EL (cell line): ENCODE data around the gene OSTN.
"Not testable (repeated sequence)": the region's sequence is repeated elsewhere in the genome, so short reads cannot be mapped to it uniquely, and the experiment has no call there.

Experiments used
- DNase-seq: peaks from one replicate; pipeline ENCODE4 v3.0.0-alpha.2; 2016

OSTN gene

DNA sequence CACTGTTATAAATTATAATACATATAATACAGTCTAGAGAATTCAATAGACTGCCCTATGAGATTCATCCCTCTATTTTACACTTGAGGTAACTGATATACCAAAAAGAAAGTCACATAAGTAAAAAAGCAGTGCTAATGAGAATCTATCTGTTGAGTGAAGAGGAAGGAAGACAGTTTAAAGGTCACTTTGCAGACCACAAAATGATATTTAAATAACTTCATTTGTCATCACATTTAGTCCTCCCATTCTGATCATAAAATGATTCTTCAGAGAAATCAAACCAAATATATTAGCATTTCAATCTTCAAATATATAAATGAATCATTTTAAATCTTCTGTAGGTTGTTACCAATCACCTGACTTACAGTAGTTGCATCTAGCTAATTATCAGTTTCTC lies 69.7 kb downstream of the OSTN start:
- no peak for DNase-seq

DNA sequence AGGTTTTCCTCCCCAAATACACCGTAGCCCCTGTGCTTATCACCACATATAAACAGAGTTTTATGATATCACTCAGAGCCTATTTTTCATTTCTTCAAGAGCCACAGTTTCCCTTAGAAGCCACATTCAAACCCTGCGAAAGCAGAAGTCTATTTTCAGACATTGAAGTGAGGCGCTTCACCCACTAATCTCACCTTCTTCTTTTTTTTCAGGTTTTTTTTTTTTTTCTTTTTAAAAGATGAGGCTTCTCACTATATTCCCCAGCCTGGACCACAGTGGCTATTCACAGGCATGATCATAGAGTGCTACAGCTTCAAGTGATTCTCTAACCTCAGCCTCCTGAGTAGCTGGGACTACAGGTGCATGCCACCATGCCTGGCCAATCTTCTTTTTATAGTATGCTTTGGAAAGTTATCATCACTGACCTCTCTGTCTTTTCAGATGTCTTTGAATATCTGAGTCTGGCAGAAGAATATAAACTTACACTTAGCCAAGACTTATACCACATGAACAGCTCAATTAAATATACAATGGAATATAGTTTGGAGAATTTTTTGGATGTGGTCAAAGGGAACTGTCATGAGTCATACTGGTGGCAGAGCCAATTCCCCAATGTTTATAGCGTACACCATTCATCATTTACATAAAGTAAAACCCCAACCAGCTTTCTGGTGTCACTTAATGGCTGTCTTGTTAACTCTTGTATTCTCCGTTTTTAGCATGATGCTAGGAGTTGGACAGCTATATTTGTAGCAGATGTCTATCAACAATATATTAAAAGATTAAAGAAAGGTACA lies 70.4 kb downstream of the OSTN start:
- DNase-seq: no peak

DNA sequence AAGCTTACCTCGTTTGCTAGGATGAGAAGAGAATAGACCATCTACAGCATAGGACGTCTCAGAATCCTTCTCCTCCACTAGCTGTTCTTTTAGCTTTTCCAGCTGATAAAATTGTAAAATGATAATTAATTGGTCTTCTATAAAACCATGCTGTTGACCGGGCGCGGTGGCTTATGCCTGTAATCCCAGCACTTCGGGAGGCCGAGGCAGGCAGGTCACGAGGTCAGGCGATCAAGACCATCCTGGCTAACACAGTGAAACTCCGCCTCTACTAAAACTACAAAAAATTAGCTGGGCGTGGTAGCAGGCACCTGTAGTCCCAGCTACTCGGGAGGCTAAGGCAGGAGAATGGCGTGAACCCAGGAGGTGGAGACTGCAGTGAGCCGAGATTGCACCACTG lies 76.2 kb downstream of the OSTN start:
- not testable (repeated sequence) for DNase-seq

DNA sequence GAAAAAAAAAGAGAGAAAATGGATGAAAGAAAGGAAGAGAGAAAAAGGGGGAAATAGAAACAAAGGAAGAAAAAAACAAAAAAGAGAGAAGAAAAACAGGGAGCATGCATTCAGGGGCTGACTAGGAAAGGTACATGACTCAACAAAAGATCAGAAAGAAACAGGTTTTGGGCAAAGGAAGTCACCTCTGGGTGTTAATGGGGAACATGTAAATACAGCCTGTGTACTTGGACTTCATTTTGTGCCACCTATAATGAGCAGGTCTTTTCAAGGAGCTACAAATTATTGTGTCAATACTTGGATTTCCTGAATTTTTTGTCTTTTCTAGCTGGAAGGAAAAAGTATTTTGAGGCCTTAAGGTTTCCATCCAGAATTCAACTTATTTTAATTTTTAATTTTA lies 76.7 kb downstream of the OSTN start:
- DNase-seq: no peak

DNA sequence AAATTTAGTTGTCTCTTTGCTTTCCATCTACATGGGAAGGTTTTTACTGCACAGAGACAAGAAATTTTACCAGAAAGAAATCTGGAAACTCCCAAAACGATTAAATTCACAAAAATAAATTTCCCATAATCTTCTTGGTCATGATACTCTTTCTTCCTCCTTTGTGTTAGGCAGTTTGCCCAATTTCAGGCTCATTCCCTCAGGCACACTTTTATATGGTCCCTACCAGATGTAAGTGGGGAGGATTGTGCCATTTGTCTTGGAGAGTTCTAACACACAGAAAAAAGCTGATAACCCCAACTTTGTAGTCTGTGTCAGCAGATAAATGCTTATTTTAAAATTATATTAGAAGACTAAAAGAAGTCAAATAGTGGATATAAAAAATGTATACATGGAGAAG lies 81.1 kb downstream of the OSTN start:
- DNase-seq: no peak

DNA sequence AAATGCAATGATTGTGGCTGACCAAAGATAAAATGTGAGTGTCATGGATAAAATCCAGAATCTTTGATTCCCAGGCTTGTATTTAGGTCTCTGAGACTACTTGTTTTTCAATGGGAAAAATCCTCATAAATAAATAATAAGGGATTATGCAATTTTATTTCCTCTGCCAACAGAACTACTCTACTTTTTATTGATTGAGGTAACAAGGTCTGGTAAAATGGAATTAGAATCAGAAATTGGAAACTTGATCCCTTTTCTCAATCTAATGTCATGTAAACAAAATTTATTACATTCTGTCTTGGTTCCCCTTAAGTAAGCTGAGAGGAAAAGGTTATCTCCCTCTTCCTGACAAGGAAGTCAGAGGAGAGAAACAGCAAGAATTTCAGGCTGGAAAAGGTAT lies 81.8 kb downstream of the OSTN start:
- DNase-seq: no peak

DNA sequence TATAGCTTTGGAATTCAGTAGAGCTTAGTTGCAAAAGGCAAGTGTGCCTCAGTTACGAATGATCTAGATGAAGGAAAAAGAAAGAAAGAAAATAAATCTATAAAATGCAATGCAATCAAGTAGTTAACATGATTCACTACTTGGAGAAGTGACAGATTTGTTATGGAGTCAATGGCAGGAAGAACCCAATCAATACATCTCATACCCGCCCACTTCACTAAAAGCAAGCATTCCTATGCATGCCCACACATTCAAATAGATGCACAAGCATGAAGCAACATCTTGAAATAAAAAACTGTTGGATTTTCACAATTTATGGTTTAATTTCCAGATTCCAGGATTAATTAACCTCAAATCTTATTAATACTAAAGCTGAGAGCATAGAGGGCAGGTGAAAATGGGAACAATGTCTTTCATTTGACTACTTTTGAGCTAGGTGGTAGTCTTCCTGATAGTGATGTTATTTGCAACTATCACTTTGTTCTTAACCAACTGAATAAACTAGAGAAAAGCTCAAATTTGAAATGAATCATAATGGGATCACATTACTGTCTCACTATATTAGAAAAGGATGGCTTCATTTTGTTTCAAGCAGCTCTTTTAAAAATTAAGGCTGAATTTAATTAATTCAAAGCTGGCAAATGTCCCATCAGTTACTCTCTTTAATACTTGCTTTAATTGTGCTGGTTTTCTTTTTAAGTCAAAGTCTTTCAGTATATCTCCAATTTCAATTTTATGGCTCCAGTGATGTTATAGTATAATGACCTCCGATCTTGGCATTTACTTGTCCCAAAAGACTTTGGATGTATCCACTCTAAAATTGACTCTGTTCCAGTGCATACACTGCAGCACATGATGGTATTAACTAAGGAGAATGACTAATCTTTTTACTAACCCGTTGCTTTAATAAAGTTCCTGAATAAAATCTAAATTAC lies 83.5 kb downstream of the OSTN start:
- DNase-seq: no peak

DNA sequence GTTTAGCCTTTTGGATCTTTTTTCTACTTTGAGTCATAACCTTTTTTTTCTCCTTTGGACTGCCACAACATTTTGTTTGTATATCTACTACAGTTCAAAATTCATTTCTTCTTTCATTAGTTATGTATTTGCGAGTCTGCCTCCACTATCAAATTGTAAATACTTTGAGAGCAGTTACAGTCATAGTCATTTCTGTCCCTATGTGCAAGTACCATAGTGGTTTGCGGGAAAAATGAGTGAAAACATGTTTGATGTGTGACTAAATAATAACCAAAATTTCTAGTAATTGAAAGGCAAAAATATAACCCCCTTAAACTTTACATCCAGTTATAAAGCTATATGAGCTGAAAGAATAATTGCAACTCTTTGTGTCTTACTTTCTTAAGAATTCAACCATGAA lies 84.4 kb downstream of the OSTN start:
- DNase-seq: no peak

DNA sequence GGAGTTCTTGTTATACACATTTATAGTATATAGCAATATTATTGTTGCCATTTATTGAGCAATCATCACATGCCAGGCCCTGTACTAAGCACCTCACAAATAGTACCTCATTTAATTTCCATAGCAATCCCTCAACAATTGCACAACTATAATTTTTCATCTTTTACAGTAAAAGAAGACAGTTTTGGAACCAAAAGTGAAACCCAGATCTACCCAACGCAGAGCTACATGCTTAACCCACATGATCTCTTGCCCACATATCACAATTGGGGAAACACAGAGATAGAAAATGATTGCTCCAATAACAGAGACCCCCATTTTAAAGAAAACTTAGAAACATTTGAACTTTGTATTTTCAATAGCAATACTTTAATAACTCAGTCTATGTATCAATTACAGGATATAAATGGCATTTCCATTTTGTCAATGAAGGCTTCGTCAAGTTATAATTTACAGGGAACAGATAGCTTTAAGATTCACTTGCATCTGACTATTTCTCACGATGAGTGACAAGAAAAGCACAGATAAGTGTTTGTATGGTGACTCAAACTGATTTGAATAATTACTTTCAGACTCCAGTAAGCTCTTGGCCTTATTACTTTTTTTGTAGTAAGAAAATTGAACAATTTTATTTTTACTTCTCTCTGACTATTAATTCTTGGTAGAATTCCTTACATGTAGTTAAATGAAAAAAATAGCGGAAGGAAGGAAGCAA lies 91.4 kb downstream of the OSTN start:
- DNase-seq: peak; percentile 5

DNA sequence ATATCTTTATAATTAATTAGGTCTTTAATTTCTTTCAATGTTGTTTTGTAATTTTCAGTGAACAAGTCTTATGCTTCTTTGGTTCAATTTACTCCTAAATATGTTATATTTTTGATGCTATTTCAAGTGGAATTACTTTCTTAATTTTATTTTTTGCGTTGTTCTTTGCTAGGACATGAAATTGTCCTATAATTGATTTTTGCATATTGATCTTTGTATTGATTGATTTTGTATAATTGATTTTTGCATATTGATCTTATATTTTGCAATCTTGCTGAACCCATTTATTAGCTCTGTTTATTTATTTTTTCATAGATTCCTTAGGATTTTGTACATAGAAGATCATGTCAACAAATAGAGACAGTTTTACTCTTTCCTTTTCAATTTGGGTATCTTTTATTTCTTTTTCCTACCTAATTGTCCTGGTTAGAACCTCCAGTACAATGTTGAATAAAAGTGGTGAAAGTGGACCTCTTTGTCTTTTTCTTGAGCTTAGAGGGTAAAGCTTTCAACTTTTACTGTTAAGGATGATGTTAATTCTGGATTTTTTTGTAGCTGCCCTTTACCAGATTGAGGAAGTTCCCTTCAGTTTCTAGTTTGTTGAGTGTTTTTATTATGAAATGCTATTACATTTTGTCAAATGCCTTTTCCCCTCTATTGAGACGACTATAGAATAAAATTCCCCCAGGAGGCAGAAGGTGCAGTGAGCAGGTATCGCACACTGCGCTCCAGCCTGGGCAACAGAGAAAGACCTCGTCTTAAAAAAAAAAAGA lies 93.4 kb downstream of the OSTN start:
- no peak for DNase-seq

DNA sequence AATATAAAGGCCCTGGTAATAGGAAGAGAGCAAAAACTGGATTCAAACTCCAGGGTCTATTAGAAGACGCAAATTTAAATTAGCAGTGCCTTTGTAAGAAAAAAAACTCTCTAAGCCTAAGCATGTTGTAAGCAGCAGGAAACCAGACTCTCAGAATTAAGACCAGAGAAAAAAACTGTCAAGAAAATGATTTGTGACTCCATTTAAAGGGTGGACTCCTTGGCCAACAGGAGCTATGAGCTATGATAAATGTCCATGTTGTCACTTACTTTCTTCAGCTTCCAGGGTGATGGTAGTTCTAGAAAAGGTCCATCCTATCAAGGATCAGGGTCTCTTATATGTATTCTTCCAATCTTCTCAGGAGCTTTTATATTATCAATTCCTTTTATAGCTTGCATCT lies 95.2 kb downstream of the OSTN start:
- DNase-seq: no peak

DNA sequence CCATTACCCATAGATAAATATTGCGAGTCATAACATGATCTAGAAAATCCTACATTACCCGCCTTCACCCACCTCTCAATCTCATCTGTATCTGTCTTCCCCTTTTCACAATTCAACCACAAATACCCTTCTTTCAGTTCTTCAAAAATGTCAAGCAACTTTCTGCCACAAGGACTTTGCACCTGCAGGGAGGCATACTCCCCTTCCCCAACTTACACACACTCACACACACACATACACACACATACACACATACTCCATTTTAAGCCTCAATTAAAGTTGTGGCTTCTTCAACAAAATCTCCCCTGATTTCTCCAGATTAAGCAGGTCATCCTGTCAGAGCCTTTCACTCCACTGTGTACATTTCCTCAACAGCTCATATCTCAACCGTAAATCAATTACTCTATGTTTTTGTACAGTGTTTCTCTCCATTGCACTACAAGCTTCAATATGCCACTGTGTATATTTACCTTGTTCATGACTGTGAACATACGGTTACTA lies 97.0 kb downstream of the OSTN start:
- DNase-seq: no peak

DNA sequence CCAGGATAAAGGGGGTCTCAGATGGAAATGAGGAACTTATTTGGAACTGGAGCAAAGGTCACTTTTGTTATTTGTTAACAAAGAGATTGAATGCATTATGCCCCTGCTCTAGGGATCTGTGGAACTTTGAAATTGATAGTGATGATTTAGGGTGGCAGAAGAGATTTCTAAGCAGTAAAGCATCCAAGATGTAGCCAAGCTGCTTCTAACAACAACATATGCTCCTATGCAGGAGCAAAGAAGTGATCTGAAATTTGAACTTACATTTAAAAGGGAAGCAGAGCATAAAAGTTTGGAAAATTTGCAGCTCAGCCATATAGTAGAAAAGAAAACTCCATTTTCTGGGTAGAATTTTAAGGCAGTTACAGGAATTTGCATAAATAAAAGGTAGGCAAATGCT lies 99.8 kb downstream of the OSTN start:
- DNase-seq: no peak

DNA sequence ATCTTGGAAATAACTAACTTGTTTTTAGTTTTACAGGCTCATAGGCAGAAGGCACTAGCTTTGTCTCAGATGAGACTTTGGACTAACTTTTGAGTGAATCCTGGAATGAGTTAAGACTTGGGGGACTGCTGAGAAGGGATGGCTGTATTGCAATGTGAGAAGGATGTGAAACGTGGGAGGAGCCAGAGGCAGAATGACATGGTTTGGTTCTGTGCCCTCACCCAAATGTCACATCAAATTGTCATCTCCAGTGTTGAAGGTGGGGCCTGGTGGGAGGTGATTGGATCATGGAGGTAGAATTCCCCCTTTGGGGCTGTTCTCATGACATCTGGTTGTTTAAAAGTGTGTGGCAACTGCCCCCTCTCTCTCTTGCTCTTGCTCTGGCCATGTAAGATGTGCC lies 101.4 kb downstream of the OSTN start:
- DNase-seq: no peak

DNA sequence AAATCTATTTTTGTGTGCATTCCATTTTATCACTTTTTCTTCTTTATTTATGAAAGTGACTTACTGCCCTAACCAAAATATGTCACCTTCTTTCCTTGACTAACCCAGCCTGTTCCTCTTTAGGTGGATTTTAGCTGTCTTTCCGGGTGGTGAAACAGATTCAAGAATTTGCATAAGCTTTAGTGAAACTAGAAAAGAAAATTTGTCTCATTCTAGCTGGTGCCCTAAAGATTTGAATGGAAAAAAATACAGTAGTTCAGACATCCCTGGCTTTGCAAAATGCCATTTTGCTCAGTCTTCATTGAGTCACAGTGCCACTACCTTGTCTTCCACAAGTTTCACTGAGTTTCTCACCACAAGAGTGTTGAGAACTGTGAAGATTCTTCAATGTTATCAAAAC lies 102.0 kb downstream of the OSTN start:
- no peak for DNase-seq

DNA sequence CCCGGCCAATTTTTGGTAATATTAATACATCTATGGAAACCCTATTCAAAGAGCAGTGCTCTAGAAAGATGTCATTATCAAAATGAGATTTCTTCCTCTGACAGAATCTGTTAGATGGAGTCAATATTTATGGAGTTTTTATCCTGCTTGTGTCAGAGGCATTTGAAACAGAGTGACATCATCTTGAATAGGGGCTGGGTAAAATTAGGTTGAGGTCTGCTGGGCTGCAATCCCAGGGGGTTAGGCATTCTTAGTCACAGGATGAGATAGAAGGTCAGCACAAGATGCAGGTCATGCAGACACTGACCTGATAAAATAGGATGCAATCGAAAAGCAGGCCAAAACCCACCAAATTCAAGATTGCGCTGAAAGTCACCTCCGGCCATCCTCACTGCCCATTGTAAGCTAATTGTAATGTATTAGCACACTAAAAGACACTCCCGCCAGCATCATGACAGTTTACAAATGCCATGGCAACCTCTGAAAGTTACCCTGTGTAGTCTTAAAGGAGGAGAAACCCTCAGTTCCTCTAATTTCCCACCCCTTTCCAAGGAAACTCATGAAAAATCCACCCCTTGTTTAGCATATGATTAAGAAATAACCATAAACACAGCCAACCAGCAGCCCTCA lies 102.9 kb downstream of the OSTN start:
- no peak for DNase-seq

DNA sequence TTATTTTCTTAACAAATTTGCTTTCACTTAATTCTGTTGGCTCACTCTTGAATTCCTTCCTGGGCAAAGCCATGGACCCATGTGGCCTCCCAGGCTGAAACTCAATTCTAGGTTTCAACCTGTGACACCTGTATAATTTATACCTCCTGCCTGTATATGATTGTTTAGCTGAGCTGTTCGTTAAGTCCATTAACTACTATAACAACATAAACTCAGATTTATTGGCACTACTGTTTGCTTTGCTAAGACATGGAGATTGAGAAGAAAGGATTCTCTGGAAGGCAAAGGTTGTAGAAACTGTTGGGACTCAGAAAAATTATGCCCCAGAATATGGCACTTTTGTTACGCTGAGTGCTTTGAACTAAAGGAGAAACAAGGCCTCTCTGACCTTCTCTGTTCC lies 103.4 kb downstream of the OSTN start:
- no peak for DNase-seq

DNA sequence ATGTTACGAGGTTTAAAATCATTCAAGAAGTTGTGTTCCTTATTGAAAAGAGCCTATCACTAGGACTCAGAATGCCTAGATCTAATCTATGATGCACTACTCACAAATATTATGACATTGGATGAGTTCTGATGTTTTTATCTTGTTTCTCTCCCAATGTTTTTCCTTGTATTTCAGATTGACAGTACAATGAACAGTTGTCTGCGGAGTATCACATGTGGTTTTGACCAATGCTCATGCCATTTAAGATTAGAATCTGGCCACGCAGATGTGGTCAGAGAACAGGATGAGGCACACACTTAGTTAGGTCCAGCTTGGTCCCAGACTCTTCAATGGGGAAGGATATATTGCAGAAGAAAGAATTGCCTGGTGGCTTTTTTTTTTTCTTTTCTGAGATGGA lies 104.6 kb downstream of the OSTN start:
- DNase-seq: no peak

DNA sequence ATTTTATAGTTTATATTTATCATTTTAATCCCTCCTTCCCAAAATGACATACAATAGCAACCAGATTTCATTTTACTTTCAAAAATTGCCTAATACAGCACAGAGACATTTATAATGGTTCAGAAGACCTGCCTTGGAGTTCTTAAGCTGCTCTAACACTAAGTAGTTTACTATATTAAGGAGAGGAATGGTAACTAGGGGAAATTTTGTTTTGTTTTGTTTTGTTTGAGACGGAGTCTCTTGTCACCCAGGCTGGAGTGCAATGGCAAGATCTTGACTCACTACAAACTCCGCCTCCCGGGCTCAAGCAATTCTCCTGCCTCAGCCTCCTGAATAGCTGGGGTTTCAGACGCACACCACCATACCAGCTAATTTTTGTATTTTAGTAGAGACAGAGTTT lies 107.4 kb downstream of the OSTN start:
- DNase-seq: no peak

DNA sequence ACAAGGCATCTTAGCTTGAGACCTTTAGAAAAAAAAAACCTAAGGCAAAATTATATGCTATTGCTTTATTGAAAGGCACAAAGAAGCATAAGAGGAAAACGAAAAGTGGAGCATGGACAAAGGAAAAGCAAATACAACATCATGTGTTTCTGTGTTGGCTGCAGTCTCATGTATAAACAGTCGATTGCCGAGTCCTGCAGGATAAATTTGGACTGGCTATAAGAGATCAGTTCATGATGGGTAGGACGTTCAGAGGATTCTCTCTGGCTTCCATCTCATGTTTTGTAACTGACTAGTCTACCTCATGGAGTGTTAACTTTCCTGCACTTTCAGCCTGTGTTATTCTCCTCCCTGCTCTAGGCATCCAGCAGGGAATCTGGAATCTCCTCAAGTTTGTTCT lies 108.3 kb downstream of the OSTN start:
- no peak for DNase-seq

DNA sequence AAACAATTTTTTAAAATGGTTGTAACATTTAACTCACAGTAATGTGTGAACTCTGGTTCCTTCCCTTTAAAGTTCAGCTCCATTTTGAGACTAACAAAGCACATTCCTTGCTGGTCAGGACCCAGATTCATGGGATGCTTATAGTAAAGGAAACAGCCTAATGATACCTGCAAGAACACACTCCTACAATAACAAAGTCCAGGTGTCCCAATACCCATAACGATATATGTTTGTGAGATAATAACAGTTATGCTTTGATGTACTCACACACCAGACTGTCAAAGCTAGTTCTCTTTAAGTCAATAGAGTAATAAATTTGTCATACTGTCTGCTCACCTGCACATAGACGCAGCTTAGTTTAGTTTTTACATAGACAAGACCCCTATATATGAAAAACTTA lies 114.3 kb downstream of the OSTN start:
- no peak for DNase-seq

DNA sequence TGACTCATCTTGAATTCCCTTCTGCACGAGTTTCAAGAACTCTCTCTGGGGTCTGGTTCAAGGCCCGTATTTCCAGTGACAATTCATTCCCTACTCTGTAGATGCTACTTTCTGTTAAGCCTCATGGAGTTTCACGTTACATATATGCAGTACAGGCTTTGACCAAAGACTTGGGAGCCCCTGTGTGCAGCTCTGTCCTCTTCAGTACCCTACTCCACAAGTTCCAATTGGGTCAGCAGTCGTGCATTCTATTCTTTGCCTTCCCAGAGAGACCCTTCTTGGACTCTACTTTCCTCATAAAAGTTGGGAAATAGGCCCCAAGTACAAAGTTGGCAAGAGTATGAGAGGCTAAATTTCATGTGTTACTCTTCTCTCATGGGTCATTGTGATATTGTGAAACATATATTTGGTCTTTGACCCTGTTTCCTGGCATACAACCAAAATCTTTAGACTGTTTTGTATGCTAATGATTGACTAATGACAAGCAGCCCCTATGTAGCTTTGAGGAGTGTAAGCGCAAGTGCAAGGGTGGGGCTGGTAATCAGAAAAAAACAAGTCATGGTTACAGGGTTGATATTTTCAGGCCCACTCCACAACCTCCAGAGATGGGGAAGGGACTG lies 115.2 kb downstream of the OSTN start:
- DNase-seq: no peak
